Measurements from ENCODE around the gene UNK.

DNA sequence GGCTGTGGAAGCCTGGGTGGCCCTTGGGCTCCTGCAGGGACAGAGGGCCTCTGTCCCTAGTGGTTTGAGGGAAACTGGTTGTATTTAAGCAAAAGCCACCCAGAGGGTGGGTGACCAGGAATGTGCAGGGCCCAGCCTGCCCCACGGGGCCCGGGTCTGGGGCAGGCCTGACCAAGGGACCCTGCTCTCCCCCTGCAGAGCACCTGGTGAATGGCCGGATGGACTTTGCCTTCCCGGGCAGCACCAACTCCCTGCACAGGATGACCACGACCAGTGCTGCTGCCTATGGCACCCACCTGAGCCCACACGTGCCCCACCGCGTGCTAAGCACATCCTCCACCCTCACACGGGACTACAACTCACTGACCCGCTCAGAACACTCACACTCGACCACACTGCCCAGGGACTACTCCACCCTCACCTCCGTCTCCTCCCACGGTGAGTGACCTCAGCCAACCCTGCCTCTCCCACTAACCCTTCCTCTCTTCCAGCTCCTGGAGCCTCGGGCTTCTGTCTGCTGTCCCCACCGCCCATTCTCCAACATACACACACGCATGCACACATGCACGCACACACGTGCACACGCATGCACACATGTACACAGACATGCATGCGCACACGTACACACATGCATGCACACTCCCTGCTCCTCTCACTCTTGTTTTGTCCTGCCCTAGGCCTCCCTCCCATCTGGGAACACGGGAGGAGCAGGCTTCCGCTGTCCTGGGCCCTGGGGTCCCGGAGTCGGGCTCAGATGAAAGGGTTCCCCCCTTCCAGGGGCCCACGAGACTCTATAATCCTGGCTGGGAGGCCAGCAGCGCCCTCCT lies 30.0 kb upstream of the UNK start:
- TF ChIP-seq, protein P1, sequence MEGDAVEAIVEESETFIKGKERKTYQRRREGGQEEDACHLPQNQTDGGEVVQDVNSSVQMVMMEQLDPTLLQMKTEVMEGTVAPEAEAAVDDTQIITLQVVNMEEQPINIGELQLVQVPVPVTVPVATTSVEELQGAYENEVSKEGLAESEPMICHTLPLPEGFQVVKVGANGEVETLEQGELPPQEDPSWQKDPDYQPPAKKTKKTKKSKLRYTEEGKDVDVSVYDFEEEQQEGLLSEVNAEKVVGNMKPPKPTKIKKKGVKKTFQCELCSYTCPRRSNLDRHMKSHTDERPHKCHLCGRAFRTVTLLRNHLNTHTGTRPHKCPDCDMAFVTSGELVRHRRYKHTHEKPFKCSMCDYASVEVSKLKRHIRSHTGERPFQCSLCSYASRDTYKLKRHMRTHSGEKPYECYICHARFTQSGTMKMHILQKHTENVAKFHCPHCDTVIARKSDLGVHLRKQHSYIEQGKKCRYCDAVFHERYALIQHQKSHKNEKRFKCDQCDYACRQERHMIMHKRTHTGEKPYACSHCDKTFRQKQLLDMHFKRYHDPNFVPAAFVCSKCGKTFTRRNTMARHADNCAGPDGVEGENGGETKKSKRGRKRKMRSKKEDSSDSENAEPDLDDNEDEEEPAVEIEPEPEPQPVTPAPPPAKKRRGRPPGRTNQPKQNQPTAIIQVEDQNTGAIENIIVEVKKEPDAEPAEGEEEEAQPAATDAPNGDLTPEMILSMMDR (conservative IDR thresholded peaks at IDR 0.05; ENCODE audit: low read length) = no peak
- no peak for TF ChIP-seq EZH2phosphoT487 (IDR thresholded peaks at IDR 0.05; ENCODE audit: borderline replicate concordance, low read depth, low read length)

Measured in OCI-LY7 (cell line).